K562 (cell line): ENCODE data around the gene NCOA3. TPM values are rescaled to one million over a fixed set of nuclear protein-coding genes. Genes with fewer than 3 reads are reported as not detected.

Experiments used
- ATAC-seq: fragments of 200-7000 bp; cut with Tn5 transposase; 3 replicates; pipeline ENCODE4 v1.9.1; 2020; ENCODE audit warnings: moderate library complexity
- BruUV-seq: library from RNA; stranded (reverse); fragments of 400-500 nt; replicated peaks from 2 replicates; lab custom pipeline; 2021; lab: Mats Ljungman, UMichigan
- CTCF ChIA-PET: fragments of 300-600 bp; formaldehyde crosslinking; extraction: SDS; loops from one replicate; lab custom pipeline; 2021; ENCODE audit warnings: low intra/inter-chr PET ratio; lab: Yijun Ruan, JAX
- POLR2A ChIA-PET: fragments of 300-600, 350-650 bp; sonication (Branson Sonifier 250); formaldehyde crosslinking; extraction: SDS; loops from one replicate; lab custom pipeline; 2021; ENCODE audit warnings: antibody characterized with exemption, inconsistent platforms; lab: Yijun Ruan, JAX
- DNase-seq, 4 experiments: peaks; one replicate each; pipeline versions ENCODE4 v3.0.0 to v3.0.0-alpha.2; 2011 to 2018; ENCODE audit warnings: low spot score in 3 of 4, mixed read lengths in 3 of 4; ENCODE audit errors: extremely low read depth in 1 of 4
- FAIRE-seq: peaks from 2 replicates; lab custom pipeline; 2011; peaks lifted over from hg19 to GRCh38; lab: Jason Lieb, UNC
- H2AFZ ChIP-seq: 2 replicates; pipeline ENCODE4 v1.6.0; 2011; ENCODE audit warnings: low read depth, low read length, control low read depth, inconsistent platforms
- H3K27ac ChIP-seq: fragments of 200-600 bp; 3 replicates; pipeline ENCODE4 v1.8.0; 2011; ENCODE audit warnings: low read depth, mild to moderate bottlenecking, control low read depth, inconsistent platforms, low read length, moderate library complexity, mixed read lengths; ENCODE audit errors: extremely low read depth
- H3K27me3 ChIP-seq, 2 experiments: fragments of 300-600 bp in 1 of 2; 2 replicates in 1 of 2; 3 replicates in 1 of 2; pipeline versions ENCODE4 v1.6.0 to v1.8.0; 2011; ENCODE audit warnings: inconsistent platforms in 2 of 2, low read length in 2 of 2, mild to moderate bottlenecking in 1 of 2, mixed read lengths in 1 of 2, moderate library complexity in 1 of 2; ENCODE audit not compliant: control insufficient read depth in 2 of 2, insufficient read depth in 2 of 2
- H3K36me3 ChIP-seq: fragments of 300-600 bp; 3 replicates; pipeline ENCODE4 v1.8.0; 2011; ENCODE audit warnings: mild to moderate bottlenecking, low read length, inconsistent platforms; ENCODE audit not compliant: control insufficient read depth, insufficient read depth
- H3K4me1 ChIP-seq, 2 experiments: fragments of 200-600 bp in 1 of 2; replicated peaks in 1 of 2; 2 replicates in 1 of 2; 3 replicates in 1 of 2; pipeline versions ENCODE4 v1.5.1 to v1.8.0; 2011; ENCODE audit warnings: inconsistent platforms in 2 of 2, low read length in 2 of 2, mild to moderate bottlenecking in 1 of 2, mixed read lengths in 1 of 2, moderate library complexity in 1 of 2; ENCODE audit not compliant: control insufficient read depth in 2 of 2, insufficient read depth in 2 of 2
- H3K4me2 ChIP-seq: 2 replicates; pipeline ENCODE4 v1.6.1; 2011; ENCODE audit warnings: low read length, control low read depth, inconsistent platforms, mixed read lengths; ENCODE audit not compliant: insufficient read depth
- H3K4me3 ChIP-seq: fragments of 200-600 bp; sonication (generic), shearing (Covaris generic); 2 replicates; pipeline ENCODE4 v1.5.1; 2016; ENCODE audit warnings: control low read depth, inconsistent platforms
- H3K79me2 ChIP-seq: fragments of 200-600 bp; 3 replicates; pipeline ENCODE4 v1.8.0; 2011; ENCODE audit warnings: low read length, inconsistent platforms; ENCODE audit not compliant: control insufficient read depth, insufficient read depth
- H3K9ac ChIP-seq, 2 experiments: 2 replicates each; pipeline versions ENCODE4 v1.6.0 to v1.6.1; 2011; ENCODE audit warnings: low read depth in 2 of 2, low read length in 2 of 2, control low read depth in 1 of 2, inconsistent platforms in 1 of 2, mild to moderate bottlenecking in 1 of 2, mixed read lengths in 1 of 2; ENCODE audit not compliant: insufficient read depth in 1 of 2
- H3K9me1 ChIP-seq: one replicate; pipeline ENCODE4 v1.6.0; 2011; ENCODE audit warnings: inconsistent platforms, mild to moderate bottlenecking, low read length, moderate library complexity; ENCODE audit not compliant: control insufficient read depth, insufficient read depth
- H3K9me3 ChIP-seq: replicated peaks from 2 replicates; pipeline ENCODE4 v1.5.1; 2011; ENCODE audit warnings: low read depth, low read length, inconsistent platforms; ENCODE audit not compliant: control insufficient read depth, insufficient read depth
- H4K20me1 ChIP-seq: replicated peaks from 2 replicates; pipeline ENCODE4 v1.6.1; 2011; ENCODE audit warnings: low read length, inconsistent platforms, mixed read lengths; ENCODE audit not compliant: control insufficient read depth, insufficient read depth
- MTA3 ChIP-seq: fragments of 450-650 bp; formaldehyde crosslinking; IDR thresholded peaks from 2 replicates; pipeline ENCODE4 v1.6.1; 2017; ENCODE audit warnings: mild to moderate bottlenecking, borderline replicate concordance
- WGBS: fragments of 100-300 bp; shearing (Covaris generic); methylation state at CpG from one replicate; pipeline ENCODE4 v1.1.6; 2016; ENCODE audit warnings: low coverage, mixed read lengths; ENCODE audit not compliant: insufficient coverage; ENCODE audit errors: missing lambda C conversion rate; 5-methylcytosine and 5-hydroxymethylcytosine counted together
- in situ Hi-C: fragments of 300-500 bp; cut with MboI; formaldehyde crosslinking; loops from 4 replicates; pipeline ENCODE4 v1.15.0; 2018; ENCODE audit warnings: inconsistent platforms, mixed read lengths
- intact Hi-C: fragments of 100-400 bp; cut with micrococcal nuclease; formaldehyde crosslinking; loops from 2 replicates; pipeline ENCODE4 v1.14.2; 2022
- polyA plus RNA-seq, 8 experiments: library from polyadenylated mRNA; depleted of rRNA in 4 of 8; stranded (reverse) in 5 of 8; unstranded in 3 of 8; fragments of >200 nt; fragmentation: Nextera tagmentation in 2 of 8; fragmentation: Illumina TruSeq in 1 of 8; extraction: Ambion mirVana in 2 of 8; extraction: Trizol in 1 of 8; gene quantifications; 2 replicates each; pipeline versions ENCODE4 v1.2.1 to v1.2.3, GENCODE V29; 2011 to 2014; ENCODE audit warnings: inconsistent platforms in 1 of 8, missing spikeins in 1 of 8
- total RNA-seq, 7 experiments: library from RNA; depleted of rRNA in 6 of 7; stranded (reverse); fragments of >200 nt in 6 of 7; fragmentation: Illumina TruSeq in 2 of 7; extraction: Trizol in 2 of 7; gene quantifications; 2 replicates each; pipeline versions ENCODE4 v1.2.1 to v1.2.3, GENCODE V29; 2011 to 2021; ENCODE audit warnings: low replicate concordance in 1 of 7
- TF ChIP-seq, protein P1 (sequence below), 3 experiments: fragments of 200-800 bp in 1 of 3; fragments of 250-450 bp in 1 of 3; fragments of 450-650 bp in 1 of 3; sonication (Bioruptor Pico) in 1 of 3; sonication (Bioruptor generic) in 1 of 3; formaldehyde crosslinking in 1 of 3; IDR thresholded peaks; 2 replicates each; pipeline versions ENCODE4 v1.6.1 to v1.8.0; 2016 to 2022; ENCODE audit warnings: mild to moderate bottlenecking in 2 of 3, missing genetic modification characterization in 2 of 3, missing compliant biosample characterization in 1 of 3, moderate library complexity in 1 of 3

NCOA3 gene
- total and polyA plus RNA-seq, 9 of the 15 experiments (the other 6 are each of a cell fraction or from before 2014, with no cell fraction given): 3.2 to 24.3 (median 14.4) TPM

DNA sequence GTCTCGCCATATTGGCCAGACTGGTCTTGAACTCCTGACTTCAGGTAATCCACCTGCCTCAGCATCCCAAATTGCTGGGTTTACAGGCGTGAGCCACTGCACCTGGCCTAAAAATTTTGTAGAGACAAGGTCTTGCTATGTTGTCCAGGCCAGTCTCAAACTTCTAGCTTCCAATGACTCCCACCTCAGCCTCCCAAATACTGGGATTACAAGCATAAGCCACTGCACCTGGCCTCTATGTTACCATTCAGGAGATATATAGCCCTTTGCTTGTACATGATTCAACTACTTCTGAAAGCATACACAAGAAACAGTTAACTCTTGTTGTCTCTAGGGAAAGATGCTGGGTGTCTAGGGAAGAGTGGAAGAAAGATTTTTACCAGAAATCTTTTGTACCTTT is 19.0 kb upstream of the NCOA3 start:
- no peaks in the 10 kb centered on the region for H3K9me3 ChIP-seq
- no peak overlapping the region for H3K27ac ChIP-seq
- no peaks in the 10 kb centered on the region for H3K36me3 ChIP-seq
- intact Hi-C loops: no loop called here
- no peaks in the 10 kb centered on the region for H3K27me3 ChIP-seq
- DNase-seq (no peak), ATAC-seq (no peak), FAIRE-seq (no peak)
- CTCF ChIA-PET: no interaction called here
- H3K9me1 ChIP-seq: no peaks in the 10 kb centered on the region
- POLR2A ChIA-PET: interaction anchor here (2.2 kb wide), 1 partner anchor 10 kb away, joined by 7 read pairs; no protein-coding TSS in a partner anchor
- no peaks in the 10 kb centered on the region for H3K79me2 ChIP-seq
- 78% methylated on average over 2 of the region's 2 CpGs for whole genome bisulfite sequencing
- in situ Hi-C loops: no loop called here
- H3K4me1 ChIP-seq: peaks cover 7 to 19% of the 10 kb centered on the region in 2 experiments
- BruUV-seq: no TSS peak
- no peak overlapping the region for H2AFZ ChIP-seq
- no peak overlapping the region for H3K4me2 ChIP-seq
- TF ChIP-seq, protein P1, sequence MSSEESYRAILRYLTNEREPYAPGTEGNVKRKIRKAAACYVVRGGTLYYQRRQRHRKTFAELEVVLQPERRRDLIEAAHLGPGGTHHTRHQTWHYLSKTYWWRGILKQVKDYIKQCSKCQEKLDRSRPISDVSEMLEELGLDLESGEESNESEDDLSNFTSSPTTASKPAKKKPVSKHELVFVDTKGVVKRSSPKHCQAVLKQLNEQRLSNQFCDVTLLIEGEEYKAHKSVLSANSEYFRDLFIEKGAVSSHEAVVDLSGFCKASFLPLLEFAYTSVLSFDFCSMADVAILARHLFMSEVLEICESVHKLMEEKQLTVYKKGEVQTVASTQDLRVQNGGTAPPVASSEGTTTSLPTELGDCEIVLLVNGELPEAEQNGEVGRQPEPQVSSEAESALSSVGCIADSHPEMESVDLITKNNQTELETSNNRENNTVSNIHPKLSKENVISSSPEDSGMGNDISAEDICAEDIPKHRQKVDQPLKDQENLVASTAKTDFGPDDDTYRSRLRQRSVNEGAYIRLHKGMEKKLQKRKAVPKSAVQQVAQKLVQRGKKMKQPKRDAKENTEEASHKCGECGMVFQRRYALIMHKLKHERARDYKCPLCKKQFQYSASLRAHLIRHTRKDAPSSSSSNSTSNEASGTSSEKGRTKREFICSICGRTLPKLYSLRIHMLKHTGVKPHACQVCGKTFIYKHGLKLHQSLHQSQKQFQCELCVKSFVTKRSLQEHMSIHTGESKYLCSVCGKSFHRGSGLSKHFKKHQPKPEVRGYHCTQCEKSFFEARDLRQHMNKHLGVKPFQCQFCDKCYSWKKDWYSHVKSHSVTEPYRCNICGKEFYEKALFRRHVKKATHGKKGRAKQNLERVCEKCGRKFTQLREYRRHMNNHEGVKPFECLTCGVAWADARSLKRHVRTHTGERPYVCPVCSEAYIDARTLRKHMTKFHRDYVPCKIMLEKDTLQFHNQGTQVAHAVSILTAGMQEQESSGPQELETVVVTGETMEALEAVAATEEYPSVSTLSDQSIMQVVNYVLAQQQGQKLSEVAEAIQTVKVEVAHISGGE (CRISPR knock-in tag; IDR thresholded peaks at IDR 0.05): peak in 1 of 3 experiments; percentile 92; a peak in 2 of 6 replicates
- TF ChIP-seq MTA3: no peak
- TF ChIP-seq, all 486 proteins: peak for 1
- H4K20me1 ChIP-seq: no peaks in the 10 kb centered on the region
- no peak overlapping the region for H3K4me3 ChIP-seq
- H3K9ac ChIP-seq: no peak overlapping the region
